Spleen (tissue), 11 donors: ENCODE results near the gene TSPAN15. TPM values are rescaled to one million over a fixed set of nuclear protein-coding genes. Genes with fewer than 3 reads are reported as not detected.

Source experiments
- DNase-seq: peaks from one replicate; pipeline ENCODE4 v3.0.0-alpha.2; 2020
- H3K27ac ChIP-seq, 8 donors: fragments of 200-600 bp; sonication (generic) in 7 of 8; 1 replicate in 4 of 8; 2 replicates in 4 of 8; pipeline versions ENCODE4 v1.5.0 to v1.8.0; 2016 to 2021; ENCODE audit warnings: inconsistent platforms in 4 of 8, mild to moderate bottlenecking in 4 of 8, moderate library complexity in 1 of 8
- H3K27me3 ChIP-seq, 7 donors: fragments of 200-600 bp; sonication (generic) in 6 of 7; replicated peaks in 1 of 7; 1 replicate in 4 of 7; 2 replicates in 3 of 7; pipeline versions ENCODE4 v1.5.0 to v1.8.0; 2016 to 2021; ENCODE audit warnings: inconsistent platforms in 3 of 7, mild to moderate bottlenecking in 1 of 7
- H3K36me3 ChIP-seq, 6 donors: fragments of 200-600 bp; sonication (generic) in 5 of 6; 1 replicate in 4 of 6; 2 replicates in 2 of 6; pipeline versions ENCODE4 v1.5.0 to v1.8.0; 2016 to 2021; ENCODE audit warnings: inconsistent platforms in 2 of 6
- H3K4me1 ChIP-seq, 6 donors: fragments of 200-600 bp; sonication (generic) in 5 of 6; 1 replicate in 3 of 6; 2 replicates in 3 of 6; pipeline versions ENCODE4 v1.5.0 to v1.8.0; 2016 to 2021; ENCODE audit warnings: inconsistent platforms in 3 of 6
- H3K4me3 ChIP-seq, 8 donors: fragments of 200-600 bp; sonication (generic) in 7 of 8; 1 replicate in 4 of 8; 2 replicates in 4 of 8; pipeline versions ENCODE4 v1.5.0 to v1.8.0; 2016 to 2021; ENCODE audit warnings: inconsistent platforms in 4 of 8, mild to moderate bottlenecking in 4 of 8, moderate library complexity in 2 of 8
- H3K9me3 ChIP-seq, 8 donors: fragments of 200-600 bp; sonication (generic) in 7 of 8; 1 replicate in 4 of 8; 2 replicates in 4 of 8; pipeline versions ENCODE4 v1.5.0 to v1.8.0; 2016 to 2021; ENCODE audit warnings: inconsistent platforms in 4 of 8
- POLR2A ChIP-seq, 3 donors: fragments of 450-650 bp; IDR thresholded peaks; one replicate each; pipeline ENCODE4 v1.5.1; 2017; ENCODE audit warnings: antibody characterized with exemption in 3 of 3, mild to moderate bottlenecking in 1 of 3
- POLR2AphosphoS5 ChIP-seq, 3 donors: sonication (generic); formaldehyde crosslinking; IDR thresholded peaks; one replicate each; pipeline ENCODE4 v1.5.1; 2017; ENCODE audit warnings: antibody characterized with exemption in 3 of 3
- WGBS, 5 donors: extraction: QIAGEN DNeasy Blood & Tissue Kit in 3 of 5; methylation state at CpG; one replicate each; pipeline versions ENCODE4 v1.1.5 to v1.1.7; 2013 to 2018; 5-methylcytosine and 5-hydroxymethylcytosine counted together
- intact Hi-C: fragments of 100-400 bp; cut with DNase I; formaldehyde crosslinking; loops from one replicate; pipeline ENCODE4 v1.15.0; 2023; ENCODE audit warnings: low total_unique reads
- polyA plus RNA-seq, 3 donors: library from polyadenylated mRNA; stranded (reverse); fragments of 200-250 nt; gene quantifications; one replicate each; pipeline ENCODE4 v1.2.1, GENCODE V29; 2013
- total RNA-seq, 7 donors: library from RNA; depleted of rRNA in 3 of 7; stranded (reverse); fragments of >200 nt in 3 of 7; fragmentation: NEBNext Ultra II Directional in 4 of 7; extraction: Animal tissue kit (Norgen Biotek cat#: 25700) in 4 of 7; gene quantifications; one replicate each; pipeline versions ENCODE4 v1.1.0 to v1.2.1, GENCODE V29; 2016 to 2021
- TF ChIP-seq, protein P1 (sequence below), 11 experiments: fragments of 200-600 bp in 7 of 11; fragments of 450-650 bp in 4 of 11; sonication (generic) in 4 of 11; IDR thresholded peaks in 8 of 11; conservative IDR thresholded peaks in 3 of 11; 1 replicate in 7 of 11; 2 replicates in 4 of 11; pipeline versions ENCODE4 v1.4.0 to v1.8.0; 2016 to 2021; ENCODE audit warnings: antibody characterized with exemption in 11 of 11, inconsistent platforms in 4 of 11, mild to moderate bottlenecking in 1 of 11
- donor health status: healthy with polysubstance abuse.
- donor health status: DM: no; HTN: no; CAD: no; lungs with moderate emphysema.
- donor health status: DM: no; HTN: no; CAD: no.
- donor health status: Bipolar disorder and iron deficiency.
- donor health status: healthy.
- donor health status: DM: no; HTN: no; CAD: no.
- donor health status: DM: yes; HTN: yes; CAD: no.

TSPAN15 gene
- total and polyA plus RNA-seq, 10 donors = 13.5 to 68.4 (median 41.3) TPM

DNA sequence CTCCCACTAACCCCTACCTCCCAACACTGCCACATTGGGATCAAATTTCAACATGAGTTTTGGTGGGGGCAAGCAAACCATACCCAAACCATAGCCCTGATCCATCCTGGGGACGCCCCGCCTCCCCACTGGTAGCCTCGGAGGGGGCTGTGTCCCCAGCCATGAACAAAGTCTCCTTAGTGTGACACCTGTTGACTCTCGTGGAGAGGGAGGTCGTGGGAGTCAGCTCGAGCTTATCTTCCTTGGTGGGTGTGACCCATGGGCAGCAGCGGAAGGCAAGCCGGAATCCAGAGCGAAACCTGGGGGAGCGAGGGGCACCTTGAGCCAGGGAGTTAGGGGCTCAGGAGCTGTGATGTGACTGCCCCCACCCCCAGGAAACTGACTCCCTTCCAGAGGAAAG, 46.5 kb upstream of the TSPAN15 start:
- H3K27me3 ChIP-seq = no peaks in the 10 kb centered on the region
- 82 to 95% (median 89%) methylated on average over 9 to 10 of the region's 10 CpGs for WGBS, 5 donors
- H3K4me3 ChIP-seq = no peak overlapping the region
- peak; percentile 68 for DNase-seq
- TF ChIP-seq POLR2AphosphoS5 (IDR thresholded peaks at IDR 0.05) = peak in 2 of 3 donors; percentile 8 to 44
- TF ChIP-seq POLR2A (IDR thresholded peaks at IDR 0.05) = no peak
- no peaks in the 10 kb centered on the region for H3K9me3 ChIP-seq
- no peak overlapping the region for H3K27ac ChIP-seq
- peaks cover 0 to 56% (median 30%) of the 10 kb centered on the region in 6 donors for H3K36me3 ChIP-seq
- intact Hi-C loops = loop anchor here (5.0 kb wide), 1 partner anchor 103 kb away; no protein-coding TSS in a partner anchor
- peaks cover 6 to 44% (median 26%) of the 10 kb centered on the region in 6 donors for H3K4me1 ChIP-seq

DNA sequence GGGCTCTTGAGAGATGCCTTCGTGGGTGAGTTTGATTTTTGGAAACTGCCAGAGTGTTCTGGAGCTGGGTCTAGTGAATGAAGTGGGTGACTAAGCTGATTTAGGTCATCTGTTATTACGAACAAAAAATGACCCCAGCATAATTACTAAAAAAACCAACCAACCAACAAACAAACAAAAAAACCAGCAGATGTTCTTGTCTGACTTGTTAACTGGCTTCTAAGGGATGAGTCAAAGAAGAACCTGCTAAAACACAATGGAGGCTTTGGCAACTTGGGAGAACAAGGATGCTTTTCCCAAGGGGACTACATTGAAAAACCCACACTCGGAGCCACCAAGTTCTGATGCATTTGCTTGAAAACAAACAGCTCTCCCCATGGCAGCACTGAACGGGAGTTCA, 46.0 kb upstream of the TSPAN15 start:
- Histone ChIP-seq H3K4me3 (no peak overlapping the region), H3K9me3 (no peaks in the 10 kb centered on the region), H3K27ac (no peak overlapping the region), H3K27me3 (no peaks in the 10 kb centered on the region), H3K4me1 (peaks cover 6 to 48% (median 26%) of the 10 kb centered on the region in 6 donors), H3K36me3 (peaks cover 0 to 52% (median 25%) of the 10 kb centered on the region in 6 donors)
- TF ChIP-seq POLR2AphosphoS5 (IDR thresholded peaks at IDR 0.05) = no peak
- no peak for TF ChIP-seq POLR2A (IDR thresholded peaks at IDR 0.05)
- TF ChIP-seq, protein P1, sequence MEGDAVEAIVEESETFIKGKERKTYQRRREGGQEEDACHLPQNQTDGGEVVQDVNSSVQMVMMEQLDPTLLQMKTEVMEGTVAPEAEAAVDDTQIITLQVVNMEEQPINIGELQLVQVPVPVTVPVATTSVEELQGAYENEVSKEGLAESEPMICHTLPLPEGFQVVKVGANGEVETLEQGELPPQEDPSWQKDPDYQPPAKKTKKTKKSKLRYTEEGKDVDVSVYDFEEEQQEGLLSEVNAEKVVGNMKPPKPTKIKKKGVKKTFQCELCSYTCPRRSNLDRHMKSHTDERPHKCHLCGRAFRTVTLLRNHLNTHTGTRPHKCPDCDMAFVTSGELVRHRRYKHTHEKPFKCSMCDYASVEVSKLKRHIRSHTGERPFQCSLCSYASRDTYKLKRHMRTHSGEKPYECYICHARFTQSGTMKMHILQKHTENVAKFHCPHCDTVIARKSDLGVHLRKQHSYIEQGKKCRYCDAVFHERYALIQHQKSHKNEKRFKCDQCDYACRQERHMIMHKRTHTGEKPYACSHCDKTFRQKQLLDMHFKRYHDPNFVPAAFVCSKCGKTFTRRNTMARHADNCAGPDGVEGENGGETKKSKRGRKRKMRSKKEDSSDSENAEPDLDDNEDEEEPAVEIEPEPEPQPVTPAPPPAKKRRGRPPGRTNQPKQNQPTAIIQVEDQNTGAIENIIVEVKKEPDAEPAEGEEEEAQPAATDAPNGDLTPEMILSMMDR (IDR thresholded peaks at IDR 0.05 in 8 of 11, conservative IDR thresholded peaks at IDR 0.05 in 3 of 11) = no peak
- no peak for DNase-seq
- intact Hi-C loops = loop anchor here (5.0 kb wide), 1 partner anchor 102 kb away; no protein-coding TSS in a partner anchor
- WGBS, 5 donors = 73 to 91% (median 82%) methylated on average over 4 of the region's 4 CpGs

DNA sequence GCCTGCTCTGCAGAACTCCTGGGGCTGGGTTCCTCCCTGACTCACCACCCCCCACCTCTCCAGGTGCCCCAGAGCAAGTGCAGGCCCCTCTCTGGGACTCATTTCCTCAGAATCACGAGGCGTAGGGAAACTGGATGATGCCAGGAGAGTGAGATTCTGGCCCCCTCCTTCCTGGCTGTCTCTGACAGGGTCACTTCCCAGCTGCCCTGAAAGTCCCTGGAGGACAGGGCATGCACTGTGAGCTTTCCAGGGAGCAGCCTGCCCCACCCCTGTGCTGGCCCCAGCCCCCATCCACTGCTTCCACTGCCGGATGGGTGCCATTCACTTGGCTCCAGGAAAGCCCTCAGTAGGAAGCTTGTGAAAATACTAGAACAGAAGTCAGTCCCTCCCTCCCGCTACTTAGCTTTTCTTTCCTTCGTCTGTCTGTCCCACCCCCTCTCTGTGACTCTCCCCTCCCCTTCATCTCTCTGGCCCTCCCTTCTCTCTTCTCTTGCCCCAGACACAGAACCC, 44.9 kb upstream of the TSPAN15 start:
- Histone ChIP-seq H3K36me3 (peaks cover 0 to 40% (median 14%) of the 10 kb centered on the region in 6 donors), H3K27me3 (no peaks in the 10 kb centered on the region), H3K4me1 (peaks cover 6 to 55% (median 26%) of the 10 kb centered on the region in 6 donors), H3K27ac (peak overlapping the region in 4 of 8 donors; percentile 19 to 91 (median 63)), H3K4me3 (no peak overlapping the region), H3K9me3 (no peaks in the 10 kb centered on the region)
- DNase-seq = peak; percentile 74
- WGBS, 5 donors = 30 to 61% (median 43%) methylated on average over 5 of the region's 5 CpGs
- intact Hi-C loops = loop anchor here (5.0 kb wide), 1 partner anchor 101 kb away; no protein-coding TSS in a partner anchor
- TF ChIP-seq POLR2AphosphoS5 (IDR thresholded peaks at IDR 0.05) (peak in 1 of 3 donors; percentile 18), POLR2A (IDR thresholded peaks at IDR 0.05) (no peak)
- TF ChIP-seq, protein P1 (IDR thresholded peaks at IDR 0.05 in 8 of 11, conservative IDR thresholded peaks at IDR 0.05 in 3 of 11) = no peak

GRCh38 chr10:69406816-69407580, 44.3 kb upstream of the TSPAN15 start:
- Histone ChIP-seq H3K4me1 (peaks cover 6 to 55% (median 26%) of the 10 kb centered on the region in 6 donors), H3K27ac (peak overlapping the region in 5 of 8 donors; percentile 13 to 91 (median 51)), H3K36me3 (peaks cover 0 to 34% (median 8%) of the 10 kb centered on the region in 6 donors), H3K4me3 (no peak overlapping the region), H3K9me3 (no peaks in the 10 kb centered on the region), H3K27me3 (no peaks in the 10 kb centered on the region)
- peak; percentile 78 for DNase-seq
- intact Hi-C loops = loop anchor here (5.0 kb wide), 1 partner anchor 100 kb away; no protein-coding TSS in a partner anchor
- TF ChIP-seq, protein P1 (IDR thresholded peaks at IDR 0.05 in 8 of 11, conservative IDR thresholded peaks at IDR 0.05 in 3 of 11) = no peak
- peak in 1 of 3 donors; percentile 37 for TF ChIP-seq POLR2AphosphoS5 (IDR thresholded peaks at IDR 0.05)
- WGBS, 5 donors = 73 to 81% (median 79%) methylated on average over 5 to 6 of the region's 6 CpGs
